K562 (cell line): ENCODE results near the gene POLR3G. TPM values are rescaled to one million over a fixed set of nuclear protein-coding genes. Genes with fewer than 3 reads are reported as not detected.

Source experiments
- ARID2 ChIP-seq: fragments of 450-650 bp; IDR thresholded peaks from 2 replicates; pipeline ENCODE4 v1.6.1; 2017; ENCODE audit warnings: antibody characterized with exemption, mild to moderate bottlenecking
- BACH1 ChIP-seq: fragments of 200-800 bp; sonication (Bioruptor generic); IDR thresholded peaks from 2 replicates; pipeline ENCODE4 v1.6.1; 2016; ENCODE audit warnings: missing genetic modification characterization, missing compliant biosample characterization
- CHD7 ChIP-seq: fragments of 200-600 bp; sonication (generic); IDR thresholded peaks from one replicate; pipeline ENCODE4 v1.6.1; 2012; ENCODE audit warnings: mild to moderate bottlenecking, low read depth, low read length, inconsistent platforms
- ELK3 ChIP-seq: fragments of 450-650 bp; formaldehyde crosslinking; IDR thresholded peaks from 2 replicates; pipeline ENCODE4 v1.4.0; 2020; ENCODE audit warnings: mild to moderate bottlenecking
- PHF8 ChIP-seq: fragments of 200-600 bp; sonication (generic); IDR thresholded peaks from 2 replicates; pipeline ENCODE4 v1.6.1; 2012; ENCODE audit warnings: mixed run types, mild to moderate bottlenecking, inconsistent platforms, low read length, moderate library complexity, borderline replicate concordance
- RBM15 ChIP-seq: fragments of 200-400 bp; formaldehyde crosslinking; IDR thresholded peaks from 2 replicates; pipeline ENCODE4 v1.6.1; 2018; ENCODE audit warnings: mild to moderate bottlenecking, low read length, moderate library complexity; ENCODE audit not compliant: insufficient read depth
- SAFB ChIP-seq: fragments of 200-400 bp; formaldehyde crosslinking; IDR thresholded peaks from 2 replicates; pipeline ENCODE4 v1.6.1; 2017; ENCODE audit warnings: low read depth, low read length, borderline replicate concordance
- SLC30A9 ChIP-seq: fragments of 250-450 bp; sonication (Bioruptor Pico); IDR thresholded peaks from 2 replicates; pipeline ENCODE4 v1.8.0; 2022; ENCODE audit warnings: mild to moderate bottlenecking, moderate library complexity
- SNIP1 ChIP-seq: fragments of 450-650 bp; IDR thresholded peaks from 2 replicates; pipeline ENCODE4 v1.7.1; 2017; ENCODE audit warnings: low read depth, mild to moderate bottlenecking
- TAF7 ChIP-seq: fragments of 450-650 bp; IDR thresholded peaks from 2 replicates; pipeline ENCODE4 v1.6.1; 2016; ENCODE audit warnings: missing genetic modification characterization, missing compliant biosample characterization
- ZBTB9 ChIP-seq: fragments of 450-650 bp; formaldehyde crosslinking; IDR thresholded peaks from 2 replicates; pipeline ENCODE4 v1.4.0; 2020; ENCODE audit warnings: mild to moderate bottlenecking, moderate library complexity
- ZNF778 ChIP-seq: fragments of 450-650 bp; formaldehyde crosslinking; IDR thresholded peaks from 2 replicates; pipeline ENCODE4 v1.4.0; 2020; ENCODE audit warnings: mild to moderate bottlenecking, moderate library complexity
- polyA plus RNA-seq, 8 experiments: library from polyadenylated mRNA; depleted of rRNA in 4 of 8; stranded (reverse) in 5 of 8; unstranded in 3 of 8; fragments of >200 nt; fragmentation: Nextera tagmentation in 2 of 8; fragmentation: Illumina TruSeq in 1 of 8; extraction: Ambion mirVana in 2 of 8; extraction: Trizol in 1 of 8; gene quantifications; 2 replicates each; pipeline versions ENCODE4 v1.2.1 to v1.2.3, GENCODE V29; 2011 to 2014; ENCODE audit warnings: inconsistent platforms in 1 of 8, missing spikeins in 1 of 8
- total RNA-seq, 7 experiments: library from RNA; depleted of rRNA in 6 of 7; stranded (reverse); fragments of >200 nt in 6 of 7; fragmentation: Illumina TruSeq in 2 of 7; extraction: Trizol in 2 of 7; gene quantifications; 2 replicates each; pipeline versions ENCODE4 v1.2.1 to v1.2.3, GENCODE V29; 2011 to 2021; ENCODE audit warnings: low replicate concordance in 1 of 7

POLR3G gene
- total and polyA plus RNA-seq, 9 of the 15 experiments (the other 6 are each of a cell fraction or from before 2014, with no cell fraction given), result 39.0 to 111 (median 59.0) TPM

- TF ChIP-seq CHD7 (no peak), TAF7 (tag) (0 out of 2 replicates have a peak, but pooled peaks have one; percentile 70), ZNF778 (CRISPR knock-in tag) (no peak), SAFB (0 out of 2 replicates have a peak, but pooled peaks have one; percentile 29), PHF8 (peak; percentile 95), ELK3 (CRISPR knock-in tag) (no peak), SNIP1 (no peak), SLC30A9 (CRISPR knock-in tag) (no peak), BACH1 (tag) (no peak), ARID2 (no peak), RBM15 (no peak), ZBTB9 (CRISPR knock-in tag) (peak; percentile 21; the same call in 1 of the 2 replicates)
Measured at GRCh38 chr5:90474235-90475107, at the start of gene POLR3G, which contains the start of gene MBLAC2 (continued).
